ENCODE measurements around the gene DHDDS.

The DHDDS gene

GRCh38 chr1:26472320-26472900, 40.3 kb downstream of the DHDDS start, which contains the start of gene HMGN2:
Gene HMGN2 (plus strand): TSS chr1:26472440. CDS start chr1:26472613, 173 bp downstream.
- peak; percentile 92 for DNase-seq
- TF ChIP-seq CTCF (IDR thresholded peaks at IDR 0.05; ENCODE audit: low read length) (no peak), EZH2 (optimal IDR thresholded peaks at IDR 0.05; ENCODE audit: low read depth, low read length) (no peak), EZH2phosphoT487 (IDR thresholded peaks at IDR 0.05; ENCODE audit: low read length) (no peak)
- peak within 1 kb of the TSS; percentile 92 for H3K4me2 ChIP-seq (ENCODE audit: low read depth, low read length)
- peaks cover 27% of the 10 kb centered on the region for H3K79me2 ChIP-seq (ENCODE audit: low read length)
- peak within 1 kb of the TSS; percentile 100 for H3K9ac ChIP-seq (ENCODE audit: low read length)
- H3K9me3 ChIP-seq (replicated peaks; ENCODE audit: insufficient read depth, low read length) = no peaks in the 10 kb centered on the region
- peak within 1 kb of the TSS; percentile 93 for H3K4me3 ChIP-seq (ENCODE audit: low read length)
- H3F3A ChIP-seq (ENCODE audit: insufficient read depth, low read length) = peaks cover 54% of the 10 kb centered on the region
- peaks cover 20% of the 10 kb centered on the region; the same call in 1 of the 2 replicates for H3K36me3 ChIP-seq (replicated peaks; ENCODE audit: insufficient read depth, low read length)
- peaks cover 21% of the 10 kb centered on the region for H3K4me1 ChIP-seq (ENCODE audit: low read length)
- no peaks in the 10 kb centered on the region for H3K27me3 ChIP-seq (replicated peaks; ENCODE audit: insufficient read depth, low read length)
- H3K27ac ChIP-seq (ENCODE audit: low read length) = peak within 1 kb of the TSS; percentile 98
- H3K9me2 ChIP-seq (replicated peaks; ENCODE audit: insufficient read depth, low read length) = no peaks in the 10 kb centered on the region
- H4K20me1 ChIP-seq (ENCODE audit: insufficient read depth, low read length) = peaks cover 24% of the 10 kb centered on the region
- H2AFZ ChIP-seq (ENCODE audit: low read length) = peak within 1 kb of the TSS; percentile 51; the same call in 1 of the 2 replicates

GRCh38 chr1:26472901-26473845, 41.1 kb downstream of the DHDDS start:
- H3K9me3 ChIP-seq (replicated peaks; ENCODE audit: insufficient read depth, low read length) = no peaks in the 10 kb centered on the region
- H4K20me1 ChIP-seq (ENCODE audit: insufficient read depth, low read length) = peaks cover 24% of the 10 kb centered on the region
- peaks cover 21% of the 10 kb centered on the region for H3K4me1 ChIP-seq (ENCODE audit: low read length)
- no peaks in the 10 kb centered on the region for H3K27me3 ChIP-seq (replicated peaks; ENCODE audit: insufficient read depth, low read length)
- peaks cover 20% of the 10 kb centered on the region; the same call in 1 of the 2 replicates for H3K36me3 ChIP-seq (replicated peaks; ENCODE audit: insufficient read depth, low read length)
- H3K9ac ChIP-seq (ENCODE audit: low read length) = peak overlapping the region; percentile 100
- peak overlapping the region; percentile 74 for H3K4me2 ChIP-seq (ENCODE audit: low read depth, low read length)
- peaks cover 27% of the 10 kb centered on the region for H3K79me2 ChIP-seq (ENCODE audit: low read length)
- DNase-seq = peak; percentile 96
- no peak overlapping the region for H2AFZ ChIP-seq (ENCODE audit: low read length)
- H3K4me3 ChIP-seq (ENCODE audit: low read length) = peak overlapping the region; percentile 93
- H3K27ac ChIP-seq (ENCODE audit: low read length) = peak overlapping the region; percentile 98
- no peaks in the 10 kb centered on the region for H3K9me2 ChIP-seq (replicated peaks; ENCODE audit: insufficient read depth, low read length)
- peaks cover 59% of the 10 kb centered on the region for H3F3A ChIP-seq (ENCODE audit: insufficient read depth, low read length)
- TF ChIP-seq CTCF (IDR thresholded peaks at IDR 0.05; ENCODE audit: low read length) = no peak
- no peak for TF ChIP-seq EZH2 (optimal IDR thresholded peaks at IDR 0.05; ENCODE audit: low read depth, low read length)
- TF ChIP-seq EZH2phosphoT487 (IDR thresholded peaks at IDR 0.05; ENCODE audit: low read length) = no peak

GRCh38 chr1:26474818-26475217, 42.7 kb downstream of the DHDDS start:
- no peaks in the 10 kb centered on the region for H3K27me3 ChIP-seq (replicated peaks; ENCODE audit: insufficient read depth, low read length)
- no peak for TF ChIP-seq EZH2 (optimal IDR thresholded peaks at IDR 0.05; ENCODE audit: low read depth, low read length)
- H3K27ac ChIP-seq (ENCODE audit: low read length) = no peak overlapping the region
- H3K4me2 ChIP-seq (ENCODE audit: low read depth, low read length) = no peak overlapping the region
- peaks cover 27% of the 10 kb centered on the region for H3K79me2 ChIP-seq (ENCODE audit: low read length)
- no peaks in the 10 kb centered on the region for H3K9me2 ChIP-seq (replicated peaks; ENCODE audit: insufficient read depth, low read length)
- peaks cover 20% of the 10 kb centered on the region; the same call in 1 of the 2 replicates for H3K36me3 ChIP-seq (replicated peaks; ENCODE audit: insufficient read depth, low read length)
- no peak overlapping the region for H2AFZ ChIP-seq (ENCODE audit: low read length)
- peaks cover 20% of the 10 kb centered on the region for H3K4me1 ChIP-seq (ENCODE audit: low read length)
- peaks cover 58% of the 10 kb centered on the region for H3F3A ChIP-seq (ENCODE audit: insufficient read depth, low read length)
- H4K20me1 ChIP-seq (ENCODE audit: insufficient read depth, low read length) = peaks cover 24% of the 10 kb centered on the region
- no peaks in the 10 kb centered on the region for H3K9me3 ChIP-seq (replicated peaks; ENCODE audit: insufficient read depth, low read length)
- DNase-seq = no peak
- H3K4me3 ChIP-seq (ENCODE audit: low read length) = no peak overlapping the region
- no peak overlapping the region for H3K9ac ChIP-seq (ENCODE audit: low read length)

Data from MM.1S (cell line).